HAP-1 (cell line): Measurements from ENCODE around the gene CAPN5.
A peak's percentile ranks its signal among the peaks of the same experiment; 100 is the strongest.

Source experiments
- DNase-seq, 2 experiments: peaks; one replicate each; pipeline ENCODE4 v3.0.0-alpha.2; 2016 to 2020; ENCODE audit warnings: low spot score in 2 of 2
- H3K27me3 ChIP-seq: fragments of 250-450 bp; sonication (Bioruptor Pico); 2 replicates; pipeline ENCODE4 v1.5.1; 2020; ENCODE audit warnings: low read depth, mild to moderate bottlenecking, moderate library complexity
- H3K36me3 ChIP-seq: fragments of 250-450 bp; sonication (Bioruptor Pico); replicated peaks from 2 replicates; pipeline ENCODE4 v1.5.1; 2020; ENCODE audit warnings: mild to moderate bottlenecking
- H3K4me1 ChIP-seq: fragments of 250-450 bp; sonication (Bioruptor Pico); 2 replicates; pipeline ENCODE4 v1.5.1; 2020; ENCODE audit warnings: mild to moderate bottlenecking
- H3K4me3 ChIP-seq: fragments of 250-450 bp; sonication (Bioruptor Pico); 2 replicates; pipeline ENCODE4 v1.5.1; 2020; ENCODE audit warnings: mild to moderate bottlenecking, moderate library complexity
- H3K9me3 ChIP-seq: fragments of 250-450 bp; sonication (Bioruptor Pico); 2 replicates; pipeline ENCODE4 v1.5.1; 2020; ENCODE audit warnings: mild to moderate bottlenecking, moderate library complexity
- in situ Hi-C: fragments of 300-500 bp; cut with MboI; formaldehyde crosslinking; loops from 3 replicates; pipeline ENCODE4 v1.14.3; 2020; ENCODE audit warnings: low sequenced_read_pairs, inconsistent platforms, mixed read lengths

CAPN5 gene

GRCh38 chr11:77110836-77111235 is 44.1 kb downstream of the CAPN5 start:
- H3K4me1 ChIP-seq, result no peaks in the 10 kb centered on the region
- in situ Hi-C loops, result no loop called here
- no peaks in the 10 kb centered on the region for H3K36me3 ChIP-seq
- H3K4me3 ChIP-seq, result no peak overlapping the region
- no peaks in the 10 kb centered on the region for H3K9me3 ChIP-seq
- no peaks in the 10 kb centered on the region for H3K27me3 ChIP-seq
- DNase-seq, result no peak

DNA sequence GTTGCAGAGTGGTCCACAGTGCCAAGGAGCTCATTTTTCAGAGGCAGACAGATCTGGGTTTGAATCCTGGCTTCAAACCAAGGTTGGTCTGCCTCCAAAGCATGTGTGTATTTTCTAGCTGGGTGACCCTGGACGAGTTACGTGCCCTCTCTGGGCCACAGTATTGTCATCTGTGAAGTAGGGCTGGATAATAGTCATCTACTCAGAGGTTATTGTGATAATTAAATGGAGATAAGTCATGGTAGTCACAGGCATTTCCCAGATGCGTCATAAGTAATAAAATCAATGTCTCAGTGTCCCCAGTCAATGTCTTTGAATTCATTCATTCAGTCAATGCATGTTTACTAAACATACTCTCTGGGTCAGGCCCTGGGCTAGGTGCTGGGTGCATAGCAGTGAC is 44.5 kb downstream of the CAPN5 start:
- H3K27me3 ChIP-seq, result no peaks in the 10 kb centered on the region
- no peak overlapping the region for H3K4me3 ChIP-seq
- in situ Hi-C loops, result no loop called here
- no peak for DNase-seq
- H3K4me1 ChIP-seq, result no peaks in the 10 kb centered on the region
- no peaks in the 10 kb centered on the region for H3K9me3 ChIP-seq
- H3K36me3 ChIP-seq, result no peaks in the 10 kb centered on the region

GRCh38 chr11:77111946-77112345 is 45.2 kb downstream of the CAPN5 start:
- Histone ChIP-seq H3K4me3 (no peak overlapping the region), H3K4me1 (no peaks in the 10 kb centered on the region), H3K9me3 (no peaks in the 10 kb centered on the region), H3K36me3 (no peaks in the 10 kb centered on the region), H3K27me3 (no peaks in the 10 kb centered on the region)
- in situ Hi-C loops, result no loop called here
- no peak for DNase-seq

- H3K4me1 ChIP-seq, result no peaks in the 10 kb centered on the region
- no peak for DNase-seq
- in situ Hi-C loops, result no loop called here
- H3K9me3 ChIP-seq, result no peaks in the 10 kb centered on the region
- no peaks in the 10 kb centered on the region for H3K27me3 ChIP-seq
- no peaks in the 10 kb centered on the region for H3K36me3 ChIP-seq
- H3K4me3 ChIP-seq, result no peak overlapping the region
These were observed 46.0 kb downstream of the CAPN5 start for GRCh38 chr11:77112641-77113381.

DNA sequence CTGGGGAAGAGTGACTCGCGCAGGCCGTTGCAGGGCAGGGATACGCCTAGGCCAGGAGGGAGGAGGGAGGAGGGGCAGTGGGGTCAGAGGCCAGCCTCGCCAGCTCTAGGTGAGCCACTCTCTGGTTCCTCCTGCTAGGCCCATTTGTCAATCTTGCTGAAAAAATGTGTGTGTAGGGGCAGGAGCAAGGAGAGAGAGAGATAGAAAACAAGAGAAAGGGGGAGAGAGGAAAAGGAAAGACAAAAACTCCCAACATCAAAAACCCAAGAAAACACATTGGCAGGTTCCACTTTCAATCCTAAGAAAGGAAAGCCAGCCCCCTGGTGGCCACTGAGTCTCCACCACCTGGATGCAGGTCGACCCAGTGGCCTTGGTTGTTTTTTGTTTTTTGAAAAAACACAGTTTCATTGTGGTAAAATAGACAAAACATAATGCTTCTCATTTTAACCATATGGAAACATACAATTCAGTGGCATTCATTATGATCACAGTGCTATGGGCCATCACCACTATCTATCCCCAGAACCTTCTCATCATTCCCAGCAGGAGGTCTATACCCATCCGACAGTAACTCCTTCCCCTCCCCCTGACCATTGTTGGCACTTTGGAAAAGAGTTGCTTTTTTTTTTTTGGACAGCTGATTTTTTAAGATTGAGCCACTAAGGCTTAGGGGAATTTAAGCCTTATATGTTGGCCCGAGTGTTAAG is 46.8 kb downstream of the CAPN5 start:
- H3K9me3 ChIP-seq, result no peaks in the 10 kb centered on the region
- no peaks in the 10 kb centered on the region for H3K36me3 ChIP-seq
- in situ Hi-C loops, result no loop called here
- no peaks in the 10 kb centered on the region for H3K27me3 ChIP-seq
- no peaks in the 10 kb centered on the region for H3K4me1 ChIP-seq
- peak in 1 of 2 experiments; percentile 66 for DNase-seq
- H3K4me3 ChIP-seq, result no peak overlapping the region

GRCh38 chr11:77114089-77114463 is 47.3 kb downstream of the CAPN5 start:
- no peaks in the 10 kb centered on the region for H3K4me1 ChIP-seq

GRCh38 chr11:77115181-77115611 is 48.4 kb downstream of the CAPN5 start:
- peak in 1 of 2 experiments; percentile 33 for DNase-seq
- in situ Hi-C loops, result no loop called here
- Histone ChIP-seq H3K4me1 (no peaks in the 10 kb centered on the region), H3K27me3 (no peaks in the 10 kb centered on the region), H3K36me3 (no peaks in the 10 kb centered on the region), H3K9me3 (no peaks in the 10 kb centered on the region), H3K4me3 (no peak overlapping the region)

More at GRCh38 chr11:77114089-77114463, 47.3 kb downstream of the CAPN5 start:
- Histone ChIP-seq H3K36me3 (no peaks in the 10 kb centered on the region), H3K4me3 (no peak overlapping the region), H3K27me3 (no peaks in the 10 kb centered on the region), H3K9me3 (no peaks in the 10 kb centered on the region)
- no peak for DNase-seq
- in situ Hi-C loops, result no loop called here

GRCh38 chr11:77115956-77116355 is 49.2 kb downstream of the CAPN5 start:
- Histone ChIP-seq H3K4me3 (no peak overlapping the region), H3K4me1 (no peaks in the 10 kb centered on the region), H3K27me3 (no peaks in the 10 kb centered on the region), H3K36me3 (no peaks in the 10 kb centered on the region), H3K9me3 (no peaks in the 10 kb centered on the region)
- no peak for DNase-seq
- in situ Hi-C loops, result no loop called here

DNA sequence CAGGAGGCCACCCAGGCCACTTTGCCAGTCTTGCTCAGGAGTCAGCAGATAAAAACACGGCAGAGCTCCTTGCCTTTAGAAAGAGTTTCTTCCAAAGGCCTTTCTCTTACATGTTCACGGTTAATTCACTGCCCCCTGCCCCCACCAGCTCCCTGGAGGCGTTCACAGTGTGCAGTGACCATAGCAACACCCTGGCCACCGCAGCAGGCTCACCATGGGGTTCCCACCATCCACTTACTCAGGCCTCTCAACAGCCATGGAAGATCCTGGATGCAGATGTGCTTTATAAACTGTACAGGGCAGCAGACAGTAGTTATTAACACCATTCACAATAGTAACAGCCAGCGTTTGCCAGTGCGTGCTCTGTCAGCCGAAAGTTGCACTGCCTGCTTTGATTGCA is 50.7 kb downstream of the CAPN5 start:
- in situ Hi-C loops, result no loop called here
- no peaks in the 10 kb centered on the region for H3K4me1 ChIP-seq

GRCh38 chr11:77118086-77118485 is 51.3 kb downstream of the CAPN5 start:
- H3K9me3 ChIP-seq, result no peaks in the 10 kb centered on the region
- H3K4me3 ChIP-seq, result no peak overlapping the region
- DNase-seq, result no peak
- in situ Hi-C loops, result no loop called here
- no peaks in the 10 kb centered on the region for H3K36me3 ChIP-seq
- no peaks in the 10 kb centered on the region for H3K4me1 ChIP-seq
- H3K27me3 ChIP-seq, result no peaks in the 10 kb centered on the region

More for the DNA sequence above, 50.7 kb downstream of the CAPN5 start:
- Histone ChIP-seq H3K36me3 (no peaks in the 10 kb centered on the region), H3K9me3 (no peaks in the 10 kb centered on the region), H3K4me3 (no peak overlapping the region), H3K27me3 (no peaks in the 10 kb centered on the region)
- no peak for DNase-seq

GRCh38 chr11:77118971-77119370 is 52.2 kb downstream of the CAPN5 start:
- Histone ChIP-seq H3K36me3 (no peaks in the 10 kb centered on the region), H3K4me1 (no peaks in the 10 kb centered on the region), H3K4me3 (no peak overlapping the region), H3K9me3 (no peaks in the 10 kb centered on the region), H3K27me3 (no peaks in the 10 kb centered on the region)
- in situ Hi-C loops, result no loop called here
- no peak for DNase-seq

DNA sequence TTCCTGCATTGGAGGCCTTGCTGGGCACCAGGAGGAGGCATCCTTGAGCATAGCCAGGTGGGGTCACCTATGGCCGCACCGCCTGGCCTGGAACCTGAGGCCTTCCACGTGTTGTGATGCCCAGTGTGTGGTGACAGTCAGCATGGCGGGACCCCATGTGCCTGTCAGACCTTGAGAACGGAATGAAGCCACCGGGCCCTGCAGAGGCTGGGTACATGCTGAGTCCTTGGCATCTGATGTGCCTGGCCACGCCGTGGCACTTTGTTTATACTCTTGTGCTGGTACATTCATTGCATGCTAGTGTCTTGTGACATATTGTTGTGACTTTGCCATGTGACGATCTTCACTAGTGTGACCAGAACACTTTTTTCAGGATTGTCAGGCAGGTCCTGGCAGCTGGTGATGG is 52.8 kb downstream of the CAPN5 start:
- no peaks in the 10 kb centered on the region for H3K4me1 ChIP-seq
- H3K36me3 ChIP-seq, result no peaks in the 10 kb centered on the region
- no peaks in the 10 kb centered on the region for H3K9me3 ChIP-seq
- in situ Hi-C loops, result no loop called here
- H3K4me3 ChIP-seq, result no peak overlapping the region
- DNase-seq, result no peak
- no peaks in the 10 kb centered on the region for H3K27me3 ChIP-seq

- Histone ChIP-seq H3K4me1 (no peaks in the 10 kb centered on the region), H3K27me3 (no peaks in the 10 kb centered on the region), H3K36me3 (no peaks in the 10 kb centered on the region), H3K9me3 (no peaks in the 10 kb centered on the region), H3K4me3 (no peak overlapping the region)
- DNase-seq, result no peak
- in situ Hi-C loops, result no loop called here
These were observed 53.8 kb downstream of the CAPN5 start for GRCh38 chr11:77120571-77120970.

- no peaks in the 10 kb centered on the region for H3K36me3 ChIP-seq
- in situ Hi-C loops, result no loop called here
- H3K9me3 ChIP-seq, result no peaks in the 10 kb centered on the region
- no peak overlapping the region for H3K4me3 ChIP-seq
- no peak for DNase-seq
- no peaks in the 10 kb centered on the region for H3K27me3 ChIP-seq
- H3K4me1 ChIP-seq, result no peaks in the 10 kb centered on the region
These were observed 54.4 kb downstream of the CAPN5 start for GRCh38 chr11:77121096-77121640.
